HEK293T (cell line): ENCODE measurements around the gene GALNS.

ENCODE experiments used
- CTCF ChIA-PET: fragments of 350-600 bp; formaldehyde crosslinking; extraction: SDS; loops from one replicate; lab custom pipeline; 2021; ENCODE audit warnings: antibody characterized with exemption, inconsistent platforms; lab: Yijun Ruan, JAX
- POLR2A ChIA-PET: fragments of 350-600 bp; formaldehyde crosslinking; extraction: SDS; loops from one replicate; lab custom pipeline; 2020; ENCODE audit warnings: antibody characterized with exemption, inconsistent platforms; lab: Yijun Ruan, JAX
- DNase-seq: peaks from one replicate; pipeline ENCODE4 v3.0.0; 2012; ENCODE audit warnings: mixed read lengths; ENCODE audit errors: extremely low spot score
- ARNT ChIP-seq: fragments of 450-650 bp; IDR thresholded peaks from 2 replicates; pipeline ENCODE4 v1.6.1; 2017; ENCODE audit warnings: mild to moderate bottlenecking
- BHLHE40 ChIP-seq: fragments of 450-650 bp; IDR thresholded peaks from 2 replicates; pipeline ENCODE4 v1.6.1; 2016; ENCODE audit warnings: mild to moderate bottlenecking, moderate library complexity, borderline replicate concordance
- CTBP1 ChIP-seq: fragments of 450-650 bp; IDR thresholded peaks from 2 replicates; pipeline ENCODE4 v1.6.1; 2016; ENCODE audit warnings: borderline replicate concordance
- ELF4 ChIP-seq: fragments of 450-650 bp; IDR thresholded peaks from 2 replicates; pipeline ENCODE4 v1.6.1; 2017; ENCODE audit warnings: antibody characterized with exemption
- FOXA1 ChIP-seq: fragments of 450-650 bp; IDR thresholded peaks from 2 replicates; pipeline ENCODE4 v1.6.1; 2016; ENCODE audit warnings: mild to moderate bottlenecking
- FOXK2 ChIP-seq: fragments of 450-650 bp; IDR thresholded peaks from 2 replicates; pipeline ENCODE4 v1.6.1; 2016; ENCODE audit warnings: mild to moderate bottlenecking
- FOXM1 ChIP-seq: fragments of 450-650 bp; IDR thresholded peaks from 2 replicates; pipeline ENCODE4 v1.6.1; 2017; ENCODE audit warnings: mild to moderate bottlenecking, borderline replicate concordance
- HDGF ChIP-seq: fragments of 450-650 bp; IDR thresholded peaks from 2 replicates; pipeline ENCODE4 v1.6.1; 2017; ENCODE audit warnings: antibody characterized with exemption, borderline replicate concordance
- L3MBTL2 ChIP-seq: fragments of 450-650 bp; conservative IDR thresholded peaks from 2 replicates; pipeline ENCODE4 v1.6.1; 2016; ENCODE audit warnings: mild to moderate bottlenecking
- LEF1 ChIP-seq: fragments of 450-650 bp; IDR thresholded peaks from 2 replicates; pipeline ENCODE4 v1.6.1; 2017; ENCODE audit warnings: mild to moderate bottlenecking, borderline replicate concordance
- NFRKB ChIP-seq: fragments of 450-650 bp; IDR thresholded peaks from 2 replicates; pipeline ENCODE4 v1.6.1; 2016; ENCODE audit warnings: mild to moderate bottlenecking, moderate library complexity
- SP1 ChIP-seq: fragments of 450-650 bp; IDR thresholded peaks from 2 replicates; pipeline ENCODE4 v1.6.1; 2017
- SUZ12 ChIP-seq: fragments of 450-650 bp; IDR thresholded peaks from 2 replicates; pipeline ENCODE4 v1.6.1; 2016; ENCODE audit warnings: mild to moderate bottlenecking
- TARDBP ChIP-seq: fragments of 450-650 bp; IDR thresholded peaks from 2 replicates; pipeline ENCODE4 v1.6.1; 2016
- ZNF384 ChIP-seq: fragments of 450-650 bp; IDR thresholded peaks from 2 replicates; pipeline ENCODE4 v1.6.1; 2016
- TF ChIP-seq, protein P1 (sequence below): fragments of 450-650 bp; IDR thresholded peaks from 2 replicates; pipeline ENCODE4 v1.6.1; 2016

Gene GALNS

GRCh38 chr16:88886845-88887521 lies 30.2 kb upstream of the GALNS start:
- POLR2A ChIA-PET: no interaction called here
- TF ChIP-seq FOXM1 (no peak), FOXK2 (no peak), SUZ12 (no peak), ELF4 (no peak), NFRKB (no peak), FOXA1 (no peak), TARDBP (no peak), ZNF384 (no peak), L3MBTL2 (no peak), HDGF (no peak), CTBP1 (no peak), BHLHE40 (no peak), LEF1 (no peak), ARNT (no peak)

GRCh38 chr16:88886420-88886844 lies 29.7 kb upstream of the GALNS start:
- no peak for DNase-seq
- no peak for TF ChIP-seq L3MBTL2
- no peak for TF ChIP-seq FOXA1
- TF ChIP-seq HDGF: no peak
- TF ChIP-seq FOXK2: no peak
- no peak for TF ChIP-seq TARDBP
- TF ChIP-seq CTBP1: no peak
- no peak for TF ChIP-seq FOXM1
- TF ChIP-seq NFRKB: no peak
- TF ChIP-seq ARNT: no peak
- TF ChIP-seq, protein P1, sequence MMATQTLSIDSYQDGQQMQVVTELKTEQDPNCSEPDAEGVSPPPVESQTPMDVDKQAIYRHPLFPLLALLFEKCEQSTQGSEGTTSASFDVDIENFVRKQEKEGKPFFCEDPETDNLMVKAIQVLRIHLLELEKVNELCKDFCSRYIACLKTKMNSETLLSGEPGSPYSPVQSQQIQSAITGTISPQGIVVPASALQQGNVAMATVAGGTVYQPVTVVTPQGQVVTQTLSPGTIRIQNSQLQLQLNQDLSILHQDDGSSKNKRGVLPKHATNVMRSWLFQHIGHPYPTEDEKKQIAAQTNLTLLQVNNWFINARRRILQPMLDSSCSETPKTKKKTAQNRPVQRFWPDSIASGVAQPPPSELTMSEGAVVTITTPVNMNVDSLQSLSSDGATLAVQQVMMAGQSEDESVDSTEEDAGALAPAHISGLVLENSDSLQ: no peak
- no peak for TF ChIP-seq SUZ12
- no peak for TF ChIP-seq BHLHE40
- no peak for TF ChIP-seq ELF4
- TF ChIP-seq LEF1: no peak
- no peak for TF ChIP-seq SP1
- TF ChIP-seq ZNF384: no peak
- ChIA-PET POLR2A (no interaction called here), CTCF (no interaction called here)

More at GRCh38 chr16:88886845-88887521, 30.2 kb upstream of the GALNS start:
- CTCF ChIA-PET: no interaction called here
- no peak for DNase-seq

DNA sequence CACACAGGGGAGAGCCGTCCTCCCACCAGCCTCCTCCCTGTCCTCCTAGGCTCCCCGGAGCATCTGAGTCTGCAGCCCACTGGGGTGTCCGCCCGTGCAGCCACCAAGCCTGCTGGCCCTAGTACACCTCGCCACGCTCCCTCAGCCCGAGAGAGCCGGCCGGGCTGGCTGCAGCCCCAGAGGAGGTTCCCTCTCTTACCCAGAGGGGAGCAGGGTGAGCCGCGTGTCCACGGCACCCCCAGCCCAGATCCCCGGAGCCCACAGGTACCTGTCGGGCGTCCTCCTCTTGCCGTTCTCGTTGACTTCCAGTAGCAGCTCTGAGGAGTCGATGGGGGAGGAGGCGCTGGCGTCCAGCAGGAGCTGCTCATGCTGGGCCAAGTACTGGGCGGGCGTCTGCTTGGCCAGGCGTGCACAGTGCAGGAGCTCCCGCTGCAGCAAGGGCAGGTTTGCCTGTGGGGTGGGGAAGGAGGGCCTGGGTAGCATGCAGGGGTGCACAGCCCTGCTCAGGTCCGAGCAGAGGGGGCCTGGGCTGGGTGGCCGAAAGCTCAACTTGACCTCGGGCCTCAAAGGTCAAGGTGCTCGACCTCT lies 29.0 kb upstream of the GALNS start:
- POLR2A ChIA-PET: no interaction called here
- CTCF ChIA-PET: no interaction called here
- DNase-seq: no peak
- TF ChIP-seq BHLHE40 (no peak), ZNF384 (no peak), ELF4 (no peak), FOXM1 (no peak), SUZ12 (no peak)
- TF ChIP-seq, protein P1: no peak

DNA sequence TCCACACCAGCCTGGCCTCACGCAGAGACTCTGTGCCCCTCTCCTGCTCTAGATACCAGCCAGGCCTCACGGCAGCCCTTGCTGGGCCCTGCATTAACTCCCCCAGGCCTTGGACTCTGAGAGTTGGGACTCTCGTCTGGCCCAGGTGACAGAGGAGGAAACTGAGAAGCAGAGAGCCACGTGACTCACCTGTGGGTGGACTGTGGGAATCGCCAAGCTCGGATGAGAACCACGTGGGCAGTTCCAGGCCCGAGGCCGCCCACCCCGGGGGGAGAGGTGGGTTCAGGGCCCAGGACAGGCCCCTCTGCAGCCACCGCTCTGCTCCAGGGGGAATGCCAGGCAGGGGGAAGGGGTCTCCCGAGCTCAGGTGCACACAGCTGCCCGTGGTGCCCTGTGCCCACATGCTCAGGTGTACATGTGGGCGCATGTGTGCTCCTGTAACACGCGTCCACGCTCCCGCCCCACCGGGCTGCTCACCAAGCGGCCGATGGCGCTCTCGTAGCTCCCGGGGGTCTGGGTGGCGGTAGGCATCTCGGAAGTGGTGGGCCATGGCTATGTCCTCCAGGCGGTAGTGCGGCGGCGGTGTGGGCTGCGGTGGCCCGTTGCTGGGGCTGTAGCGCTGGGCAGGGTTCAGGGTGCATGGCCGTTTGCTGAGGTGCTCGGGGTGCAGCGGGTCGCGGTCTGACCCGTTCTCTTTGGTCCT lies 28.0 kb upstream of the GALNS start:
- ChIA-PET POLR2A (no interaction called here), CTCF (no interaction called here)
- TF ChIP-seq, protein P1: no peak
- no peak for TF ChIP-seq ARNT
- no peak for TF ChIP-seq ZNF384
- TF ChIP-seq FOXA1: no peak
- TF ChIP-seq L3MBTL2: no peak
- TF ChIP-seq TARDBP: no peak
- no peak for TF ChIP-seq BHLHE40
- DNase-seq: no peak

- no peak for DNase-seq
- ChIA-PET CTCF (no interaction called here), POLR2A (no interaction called here)
- TF ChIP-seq FOXA1 (no peak), LEF1 (no peak), ZNF384 (no peak), HDGF (no peak), SUZ12 (no peak), ELF4 (no peak), BHLHE40 (no peak), ARNT (no peak), FOXK2 (no peak), L3MBTL2 (no peak)
Measured at GRCh38 chr16:88883946-88884345, 27.2 kb upstream of the GALNS start.
